HepG2 (cell line): ENCODE measurements around the gene VPS37B. TPM values are rescaled to one million over a fixed set of nuclear protein-coding genes. Genes with fewer than 3 reads are reported as not detected.
A peak's percentile ranks its signal among the peaks of the same experiment; 100 is the strongest.

ENCODE experiments used
- BCL3 ChIP-seq: sonication (generic); formaldehyde crosslinking; IDR thresholded peaks from 2 replicates; pipeline ENCODE4 v1.5.1; 2020; ENCODE audit warnings: mild to moderate bottlenecking, missing genetic modification reagents, moderate library complexity
- CEBPG ChIP-seq: IDR thresholded peaks from 2 replicates; pipeline ENCODE4 v1.6.1; 2016
- HIC2 ChIP-seq: sonication (generic); formaldehyde crosslinking; IDR thresholded peaks from 2 replicates; pipeline ENCODE4 v1.9.0; 2022; ENCODE audit warnings: low read depth, missing genetic modification reagents
- HOXA5 ChIP-seq: sonication (generic); formaldehyde crosslinking; IDR thresholded peaks from 2 replicates; pipeline ENCODE4 v1.4.0; 2020; ENCODE audit warnings: missing genetic modification reagents
- HOXD1 ChIP-seq: sonication (generic); formaldehyde crosslinking; IDR thresholded peaks from 2 replicates; pipeline ENCODE4 v1.5.0; 2020; ENCODE audit warnings: missing genetic modification reagents
- KLF12 ChIP-seq: sonication (generic); formaldehyde crosslinking; IDR thresholded peaks from 2 replicates; pipeline ENCODE4 v1.4.0; 2020; ENCODE audit warnings: missing genetic modification reagents, borderline replicate concordance
- NFE2L2 ChIP-seq: fragments of 150-350 bp; IDR thresholded peaks from 2 replicates; pipeline ENCODE4 v1.6.1; 2014; ENCODE audit warnings: low read length
- NFIB ChIP-seq: sonication (generic); formaldehyde crosslinking; IDR thresholded peaks from 2 replicates; pipeline ENCODE4 v1.9.0; 2021; ENCODE audit warnings: missing genetic modification reagents, mild to moderate bottlenecking, borderline replicate concordance
- SNAPC4 ChIP-seq: sonication (generic); formaldehyde crosslinking; IDR thresholded peaks from 2 replicates; pipeline ENCODE4 v1.4.0; 2020; ENCODE audit warnings: mild to moderate bottlenecking, missing genetic modification reagents
- TOE1 ChIP-seq: sonication (generic); formaldehyde crosslinking; IDR thresholded peaks from 2 replicates; pipeline ENCODE4 v1.4.0; 2020; ENCODE audit warnings: mild to moderate bottlenecking, missing genetic modification reagents
- ZNF136 ChIP-seq: sonication (generic); formaldehyde crosslinking; IDR thresholded peaks from 2 replicates; pipeline ENCODE4 v1.8.1; 2022; ENCODE audit warnings: low read depth, mild to moderate bottlenecking, moderate library complexity, missing genetic modification reagents
- ZNF160 ChIP-seq: sonication (generic); formaldehyde crosslinking; IDR thresholded peaks from 2 replicates; pipeline ENCODE4 v1.8.0; 2022; ENCODE audit warnings: mild to moderate bottlenecking, inconsistent platforms, missing genetic modification reagents
- ZNF276 ChIP-seq: sonication (generic); formaldehyde crosslinking; IDR thresholded peaks from 2 replicates; pipeline ENCODE4 v1.4.0; 2020; ENCODE audit warnings: mild to moderate bottlenecking, low read depth, missing genetic modification reagents
- ZNF337 ChIP-seq: sonication (generic); formaldehyde crosslinking; IDR thresholded peaks from 2 replicates; pipeline ENCODE4 v1.5.1; 2020; ENCODE audit warnings: missing genetic modification reagents, low read depth, mild to moderate bottlenecking, borderline replicate concordance
- ZNF512 ChIP-seq: sonication (generic); formaldehyde crosslinking; IDR thresholded peaks from 2 replicates; pipeline ENCODE4 v1.4.0; 2020; ENCODE audit warnings: mild to moderate bottlenecking, missing genetic modification reagents
- ZNF605 ChIP-seq: sonication (generic); formaldehyde crosslinking; IDR thresholded peaks from 2 replicates; pipeline ENCODE4 v1.8.0; 2022; ENCODE audit warnings: mild to moderate bottlenecking, missing genetic modification reagents
- ZNF616 ChIP-seq: sonication (generic); formaldehyde crosslinking; IDR thresholded peaks from 2 replicates; pipeline ENCODE4 v1.5.0; 2020; ENCODE audit warnings: low read depth, mild to moderate bottlenecking, missing genetic modification reagents
- ZNF75D ChIP-seq: sonication (generic); formaldehyde crosslinking; IDR thresholded peaks from 2 replicates; pipeline ENCODE4 v1.8.1; 2023; ENCODE audit warnings: missing genetic modification reagents, mild to moderate bottlenecking, borderline replicate concordance
- polyA plus RNA-seq, 8 experiments: library from polyadenylated mRNA; depleted of rRNA in 3 of 8; stranded (reverse) in 7 of 8; unstranded in 1 of 8; fragments of >200 nt; fragmentation: Illumina TruSeq in 4 of 8; extraction: Trizol in 4 of 8; gene quantifications; 2 replicates each; pipeline versions ENCODE4 v1.2.1 to v1.2.3, GENCODE V29; 2011 to 2016; ENCODE audit warnings: low read depth in 4 of 8, missing spikeins in 1 of 8, mixed read lengths in 1 of 8; ENCODE audit not compliant: insufficient read depth in 1 of 8
- total RNA-seq, 5 experiments: library from RNA; depleted of rRNA; stranded (reverse); fragments of >200 nt; fragmentation: Illumina TruSeq; extraction: Trizol; gene quantifications; 2 replicates each; pipeline ENCODE4 v1.2.3, GENCODE V29; 2016; ENCODE audit warnings: low read depth in 1 of 5

The VPS37B gene
- total and polyA plus RNA-seq, 2 of the 13 experiments (the other 11 are each of a cell fraction or from before 2014, with no cell fraction given), result 4.6 to 5.3 TPM

GRCh38 chr12:122834104-122834920, 61.6 kb downstream of the VPS37B start (continued):
- peak; percentile 94 for TF ChIP-seq ZNF512
- no peak for TF ChIP-seq SNAPC4 (CRISPR knock-in tag)
- TF ChIP-seq ZNF276 (CRISPR knock-in tag), result no peak
- no peak for TF ChIP-seq NFIB (CRISPR knock-in tag)
- TF ChIP-seq CEBPG, result no peak
- no peak for TF ChIP-seq ZNF75D (CRISPR knock-in tag)
- TF ChIP-seq HOXA5 (CRISPR knock-in tag), result no peak
- no peak for TF ChIP-seq ZNF616 (CRISPR knock-in tag)
- no peak for TF ChIP-seq BCL3 (CRISPR knock-in tag)
- TF ChIP-seq NFE2L2, result no peak
- TF ChIP-seq HIC2 (CRISPR knock-in tag), result peak; percentile 36; the same call in 1 of the 2 replicates
- no peak for TF ChIP-seq ZNF605 (CRISPR knock-in tag)
- TF ChIP-seq HOXD1 (CRISPR knock-in tag), result no peak
- TF ChIP-seq ZNF160, result no peak
- TF ChIP-seq TOE1, result no peak
- TF ChIP-seq ZNF136 (CRISPR knock-in tag), result no peak
- no peak for TF ChIP-seq KLF12 (CRISPR knock-in tag)
- no peak for TF ChIP-seq ZNF337
